Activated CD4-positive, alpha-beta T cell treated with anti-CD3 and anti-CD28 coated beads, Interleukin-2, amount 50 U/mL, for 24 hours (primary cell): Measurements from ENCODE around the gene SARDH.
"Not testable (repeated sequence)": the region's sequence is repeated elsewhere in the genome, so short reads cannot be mapped to it uniquely, and the experiment has no call there.

Experiments used
- DNase-seq, 2 donors: peaks; one replicate each; pipeline ENCODE4 v3.0.0-alpha.2; 2020; ENCODE audit warnings: low read depth in 1 of 2, low spot score in 1 of 2

SARDH gene

DNA sequence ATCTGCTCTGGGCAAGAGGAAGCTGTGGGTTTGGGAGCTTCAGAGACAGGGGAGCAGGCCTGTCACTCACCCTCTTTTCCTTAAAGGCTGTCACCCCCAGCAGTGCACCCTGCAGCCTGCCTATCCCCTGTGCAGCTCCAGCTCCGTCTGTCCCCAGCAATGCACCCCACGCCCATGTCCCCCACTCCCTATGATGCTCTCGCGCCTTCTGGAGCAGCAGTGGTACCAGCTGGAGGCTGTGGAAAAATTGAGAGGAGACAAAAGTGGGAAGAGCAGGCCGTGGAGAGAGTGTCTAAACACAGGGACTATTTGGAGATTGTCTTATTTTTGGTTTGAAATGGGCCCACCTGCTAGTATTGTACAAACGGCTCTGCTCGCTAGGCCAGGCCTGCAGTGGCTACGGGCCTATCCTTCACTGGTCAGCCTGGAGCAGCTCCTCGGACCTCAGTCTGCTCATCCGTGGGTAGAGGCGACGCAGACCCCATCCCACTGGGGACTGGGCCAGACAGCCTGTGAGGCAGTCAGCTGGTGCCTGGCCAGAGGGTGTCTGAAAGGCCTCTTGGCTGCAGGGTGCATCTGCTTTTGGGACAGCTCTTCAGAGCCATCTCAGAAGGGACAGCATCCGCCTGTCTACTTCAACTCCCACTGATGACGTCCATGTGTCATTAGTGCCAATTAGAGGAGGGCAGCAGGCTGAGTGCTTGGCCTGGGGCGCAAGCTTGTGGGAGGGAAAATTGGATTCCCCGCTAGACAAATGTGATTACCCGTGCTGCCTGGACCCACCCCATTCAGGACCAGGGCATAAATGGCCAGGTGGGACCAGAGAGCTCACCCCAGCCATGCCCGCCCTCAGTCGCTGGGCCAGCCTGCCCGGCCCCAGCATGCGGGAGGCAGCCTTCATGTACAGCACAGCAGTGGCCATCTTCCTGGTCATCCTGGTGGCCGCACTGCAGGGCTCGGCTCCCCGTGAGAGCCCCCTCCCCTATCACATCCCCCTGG lies 102.3 kb downstream of the SARDH start, which contains the start of gene DBH:
TSS of gene DBH (plus strand) at position 831 of the 999 bp plus-strand sequence. CDS start at position 840, 9 bp downstream.
- no peak for DNase-seq

DNA sequence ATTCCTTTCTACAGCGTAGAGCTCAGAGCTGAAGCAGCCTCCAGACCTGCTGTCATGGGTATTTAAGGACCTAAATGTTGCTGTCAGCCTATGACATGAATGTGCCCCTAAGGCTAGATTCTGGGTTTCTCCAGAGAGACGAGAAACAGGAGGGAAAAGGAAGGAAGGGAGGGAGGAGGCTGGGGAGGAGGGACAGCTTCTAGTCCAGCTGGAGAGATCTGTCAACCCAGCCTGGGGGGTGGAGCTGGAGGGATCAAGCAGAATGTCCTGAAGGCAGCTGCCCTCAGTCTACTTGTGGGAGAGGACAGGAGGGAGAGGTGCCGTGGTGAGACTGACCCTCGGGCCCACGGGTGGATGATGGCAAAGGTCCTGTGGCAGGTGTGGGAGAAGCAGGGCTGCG lies 103.1 kb downstream of the SARDH start:
- no peak for DNase-seq

DNA sequence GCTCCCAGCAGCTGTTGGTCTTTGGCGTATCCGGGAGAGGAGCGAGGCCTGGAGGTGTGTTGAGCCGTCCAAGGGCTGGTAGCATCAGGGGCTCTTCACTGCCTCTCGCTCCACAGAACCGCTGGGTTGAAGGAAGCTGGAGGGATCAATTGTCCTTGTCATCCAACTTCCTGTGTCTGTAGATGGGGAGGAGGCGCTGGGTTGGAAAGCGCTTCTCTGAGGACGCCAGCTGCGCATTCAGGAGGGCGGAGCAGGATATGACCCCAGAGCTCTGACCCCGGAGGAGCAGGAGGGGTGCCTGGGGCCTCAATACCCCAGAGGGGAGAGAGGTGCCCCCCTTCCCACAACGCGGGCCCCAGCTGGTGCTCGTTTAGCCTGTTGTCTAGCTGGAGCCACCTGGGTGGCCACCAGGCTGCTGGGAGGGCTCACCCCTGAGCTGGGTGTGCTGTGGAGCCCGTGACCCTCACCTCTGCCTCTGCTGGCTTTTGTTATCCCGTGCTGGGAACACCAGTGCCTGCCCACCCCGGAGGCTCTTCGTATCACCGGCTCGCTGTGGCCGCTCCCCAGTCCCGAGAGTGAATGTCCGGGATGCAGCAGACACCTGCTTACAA lies 104.0 kb downstream of the SARDH start:
- DNase-seq = no peak

DNA sequence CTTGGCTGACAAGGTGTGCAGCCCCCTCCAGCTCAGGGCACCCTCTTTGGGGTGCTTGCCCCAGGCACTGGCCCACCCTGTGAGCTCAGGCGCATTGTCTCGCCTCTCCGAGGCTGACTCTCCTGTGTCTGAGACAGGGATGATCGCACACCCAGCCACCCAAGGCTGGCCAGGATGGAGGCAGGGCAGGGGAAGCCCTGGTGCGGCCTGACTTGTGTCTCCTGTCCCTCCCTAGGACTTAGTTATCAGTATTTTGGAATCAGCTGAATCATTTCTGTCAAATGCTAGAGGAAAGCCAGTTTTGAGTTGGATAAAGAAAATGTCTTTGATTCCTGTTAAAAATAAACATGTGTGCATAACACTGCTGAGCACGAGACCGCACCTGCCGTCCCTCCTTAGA lies 104.5 kb downstream of the SARDH start:
- DNase-seq = no peak

DNA sequence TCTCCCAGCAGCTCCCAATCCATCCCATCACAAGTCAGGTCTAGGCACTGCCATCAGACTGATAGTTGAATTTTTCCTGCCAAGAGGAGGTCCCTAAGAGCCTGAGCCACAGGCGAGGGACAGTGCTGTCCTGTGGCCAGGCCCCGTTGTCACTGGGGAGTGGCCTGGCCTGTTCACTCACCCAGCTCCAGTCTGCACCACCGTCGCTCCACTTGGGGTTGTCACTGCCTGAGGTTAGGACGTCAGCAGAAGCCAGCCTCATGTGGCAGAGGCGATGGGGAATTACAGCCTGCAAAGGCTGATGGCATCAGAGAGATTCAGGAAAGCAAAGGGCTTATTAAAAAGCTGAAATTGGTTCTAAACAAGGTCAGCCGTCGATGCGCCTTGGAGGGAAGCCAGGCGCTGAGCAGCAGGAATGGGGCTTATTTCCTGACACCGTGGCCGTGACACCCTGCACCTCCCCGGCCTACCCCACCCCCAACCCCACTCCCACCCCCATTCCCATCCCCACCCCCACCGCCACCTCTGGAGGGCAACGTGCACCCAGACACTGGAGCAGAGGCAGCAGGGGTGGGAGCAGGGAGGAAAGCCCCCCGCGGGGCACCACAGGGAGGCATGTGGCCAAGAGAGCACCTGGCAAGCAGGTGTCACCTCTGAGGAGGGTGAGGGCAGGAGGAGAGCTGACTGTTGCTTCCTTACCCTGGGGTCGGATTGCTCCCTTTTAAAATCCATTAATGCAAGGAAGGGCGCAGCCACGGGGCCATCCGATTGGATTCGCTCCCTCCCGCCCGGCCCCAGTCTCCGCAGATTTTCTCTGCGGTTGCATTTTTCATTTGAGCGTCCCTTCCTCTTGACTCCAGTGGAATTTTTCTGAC lies 105.1 kb downstream of the SARDH start:
- no peak for DNase-seq

DNA sequence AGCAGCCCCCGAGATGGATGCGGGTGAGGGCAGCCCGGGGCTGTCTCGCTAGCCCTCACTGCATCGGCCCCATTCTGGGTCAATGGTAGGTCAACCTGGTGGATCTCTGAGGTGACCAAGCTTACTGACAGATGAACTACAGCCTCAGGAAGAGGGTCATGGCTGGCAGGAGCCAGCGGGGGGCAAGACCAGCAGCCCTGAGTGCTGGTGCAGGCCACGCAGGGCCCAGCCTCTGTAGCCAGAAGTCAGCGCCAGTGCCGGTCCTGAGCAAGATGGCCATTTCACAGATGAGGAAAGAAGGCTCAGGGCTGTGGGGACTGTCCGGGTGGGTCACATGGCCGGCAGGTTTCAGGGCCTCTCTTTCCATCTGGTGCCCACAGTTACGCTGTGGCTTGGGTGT lies 107.0 kb downstream of the SARDH start:
- DNase-seq = no peak

DNA sequence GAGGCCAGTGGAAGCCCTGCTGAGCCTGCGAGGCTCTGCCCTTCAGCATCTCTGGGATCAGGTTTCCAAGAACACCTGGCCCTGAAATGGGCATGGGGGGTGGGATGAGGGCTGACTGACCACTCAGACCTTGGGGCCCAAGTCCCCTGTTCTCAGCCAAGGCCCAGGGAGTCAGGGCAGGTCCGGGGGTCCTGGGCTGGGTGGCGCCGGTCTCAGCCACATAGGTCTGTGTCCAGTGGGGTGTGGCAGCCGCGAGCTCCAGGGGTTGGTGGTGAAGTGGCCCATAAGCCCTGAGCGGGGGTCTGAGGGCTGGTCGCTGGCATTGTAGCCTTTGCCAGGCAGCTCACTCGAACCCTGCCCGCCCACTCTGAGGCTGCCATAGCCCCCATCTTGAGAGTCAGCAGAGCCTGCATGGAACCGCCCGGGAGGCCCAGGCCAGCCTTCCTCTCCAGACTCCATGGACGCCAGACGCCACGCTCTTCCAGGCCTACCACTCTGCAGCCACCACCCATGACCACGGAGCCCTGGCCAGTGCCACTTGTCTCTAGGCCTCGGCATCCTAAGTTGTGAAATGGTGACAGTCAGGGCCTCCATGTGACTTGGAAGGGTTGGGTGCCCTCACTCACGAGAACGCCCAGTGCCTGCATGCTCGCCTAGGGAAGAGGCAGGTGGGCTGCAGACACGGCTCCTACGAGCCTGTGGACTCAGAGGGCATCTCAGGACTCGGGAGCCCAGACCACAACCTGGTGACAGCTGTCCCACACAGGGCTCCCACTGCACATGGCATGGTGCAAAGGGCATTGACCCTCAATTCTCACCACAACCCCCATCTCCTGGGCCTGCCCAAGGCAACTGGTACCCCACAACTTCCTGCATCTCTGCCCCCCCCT lies 108.7 kb downstream of the SARDH start:
- no peak for DNase-seq

DNA sequence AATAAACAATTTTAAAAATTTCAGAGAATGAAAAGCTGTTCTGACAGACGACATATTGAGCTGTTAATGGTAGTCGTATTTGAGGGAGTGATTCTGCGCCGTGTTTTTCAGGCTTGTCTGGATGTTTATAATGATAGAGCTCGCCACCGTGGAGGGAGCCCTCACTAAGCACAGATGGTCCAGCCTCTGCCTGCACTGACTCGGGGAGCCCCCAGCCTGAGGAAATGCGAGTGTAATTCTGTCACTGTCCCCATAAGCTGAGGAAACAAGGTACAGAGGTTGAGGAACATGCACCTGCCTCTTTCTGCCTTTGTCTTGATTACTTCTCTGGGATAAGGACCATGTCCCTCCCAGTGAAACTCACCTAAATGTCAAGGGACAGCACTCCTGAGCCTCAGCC lies 109.4 kb downstream of the SARDH start:
- no peak for DNase-seq

DNA sequence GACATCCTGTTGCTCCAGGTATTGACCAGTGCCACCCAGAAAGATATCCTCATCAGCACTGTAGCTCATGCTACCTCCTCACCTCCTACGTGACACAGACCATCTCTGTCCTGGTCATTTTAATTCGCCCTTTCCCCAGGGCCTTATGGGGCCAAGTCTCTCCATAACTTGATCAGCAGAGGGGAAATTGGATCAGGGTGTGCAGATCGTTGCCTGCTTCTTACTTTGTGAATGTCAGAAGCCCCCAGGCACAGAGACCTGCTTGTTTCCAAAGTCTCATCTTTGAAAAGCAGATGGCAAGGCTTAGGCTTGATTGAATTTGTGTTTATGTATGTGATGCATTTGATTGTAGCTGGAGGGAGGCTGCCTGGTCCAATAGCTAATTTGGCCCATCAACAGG lies 110.8 kb downstream of the SARDH start:
- no peak for DNase-seq

DNA sequence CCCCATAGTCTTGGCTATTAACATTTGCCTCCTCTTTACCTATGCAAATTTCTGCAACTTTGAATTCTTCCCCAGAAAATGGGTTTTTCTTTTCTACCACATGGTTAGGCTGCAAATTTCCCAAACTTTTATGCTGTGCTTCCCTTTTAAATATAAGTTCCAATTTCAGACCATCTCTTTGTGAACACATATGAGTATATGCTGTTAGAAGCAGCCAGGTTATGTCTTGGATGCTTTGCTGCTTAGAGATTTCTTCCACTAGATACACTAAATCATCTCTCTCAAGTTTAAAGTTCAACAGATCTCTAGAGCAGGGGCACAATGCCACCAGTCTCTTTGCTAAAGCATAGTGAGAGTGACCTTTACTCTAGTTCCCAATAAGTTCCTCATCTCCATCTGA lies 112.1 kb downstream of the SARDH start:
- DNase-seq = not testable (repeated sequence)

DNA sequence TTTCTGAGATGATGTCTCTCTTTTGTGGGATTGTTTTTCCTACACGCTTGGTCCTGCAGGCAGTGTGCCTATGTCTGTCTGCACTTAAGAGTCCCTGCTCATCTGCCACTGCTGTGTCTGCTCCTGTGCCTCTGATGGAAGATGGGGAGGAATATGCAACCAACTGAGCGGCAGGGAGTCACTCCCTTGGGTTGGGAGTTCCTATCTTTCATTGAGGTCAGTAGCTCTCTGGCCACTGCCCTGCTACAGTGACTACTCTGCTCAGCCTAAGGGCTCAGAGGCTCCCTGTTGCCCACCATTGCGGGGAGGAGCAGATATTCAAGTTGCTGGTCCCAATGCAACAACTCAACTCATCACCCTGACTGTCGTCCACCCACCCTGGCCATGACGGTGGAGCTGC lies 115.6 kb downstream of the SARDH start:
- no peak for DNase-seq

DNA sequence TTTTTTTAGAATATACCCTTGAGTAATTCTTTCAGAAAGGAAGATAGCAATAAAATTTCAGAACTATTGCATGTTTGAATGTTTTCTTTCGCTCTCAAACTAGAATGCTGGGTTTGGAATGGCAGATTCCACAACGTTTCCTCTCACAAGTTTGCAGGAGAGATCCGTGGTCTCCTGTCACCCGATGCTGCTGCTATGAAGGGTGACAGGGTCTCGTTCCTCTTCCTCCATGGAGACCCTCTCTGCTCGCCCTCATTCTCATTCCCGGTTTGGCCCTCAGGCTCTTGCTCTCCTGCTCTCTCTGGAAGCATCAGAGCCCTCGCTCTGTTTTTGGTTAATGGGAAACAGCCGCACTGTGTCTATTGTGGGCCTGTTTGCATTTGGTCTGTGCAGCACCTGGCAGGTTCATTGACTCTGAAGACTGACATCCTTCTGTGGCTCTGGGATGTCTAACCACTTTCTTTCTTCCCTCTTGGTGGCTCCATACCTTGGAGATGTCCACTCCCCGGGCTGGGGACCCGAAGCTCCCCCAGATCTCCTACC lies 116.4 kb downstream of the SARDH start:
- DNase-seq = no peak

DNA sequence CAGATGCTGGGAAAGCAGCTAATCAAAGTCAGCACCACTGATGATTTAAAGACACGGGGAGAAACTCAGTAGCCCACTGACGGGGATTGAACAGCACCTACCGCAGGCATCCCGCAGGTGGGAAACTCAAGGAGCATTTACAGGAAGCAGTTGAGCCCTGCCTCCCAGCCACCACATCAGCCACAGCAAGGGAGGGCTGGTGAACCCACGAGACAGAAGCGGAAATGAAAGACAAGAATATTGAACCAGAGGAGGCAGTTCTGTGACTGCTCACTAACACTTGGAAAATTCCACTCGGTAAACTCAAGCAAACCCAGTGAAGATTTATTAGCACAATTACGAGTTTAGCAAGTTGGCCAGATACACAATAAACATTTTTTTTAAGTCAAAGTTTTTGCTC lies 118.4 kb downstream of the SARDH start:
- peak in 1 of 2 donors; percentile 27 for DNase-seq

DNA sequence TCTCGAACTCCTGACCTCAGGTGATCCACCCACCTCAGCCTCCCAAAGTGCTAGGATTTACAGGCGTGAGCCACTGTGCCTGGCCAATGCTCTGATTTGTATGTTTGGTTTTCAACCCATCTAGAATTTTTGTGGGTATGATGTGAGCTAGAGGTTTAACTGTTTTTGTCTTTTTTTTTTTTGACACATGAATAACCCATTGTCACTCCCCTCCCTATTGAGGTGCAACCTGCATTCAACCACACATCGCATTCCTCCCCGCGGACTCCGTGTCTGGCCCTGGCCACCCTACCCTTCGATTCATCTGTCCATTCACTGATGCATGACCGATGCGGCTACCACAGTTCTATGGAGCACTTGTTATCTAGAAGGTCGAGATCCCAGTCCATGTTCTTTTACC lies 119.4 kb downstream of the SARDH start:
- no peak for DNase-seq

DNA sequence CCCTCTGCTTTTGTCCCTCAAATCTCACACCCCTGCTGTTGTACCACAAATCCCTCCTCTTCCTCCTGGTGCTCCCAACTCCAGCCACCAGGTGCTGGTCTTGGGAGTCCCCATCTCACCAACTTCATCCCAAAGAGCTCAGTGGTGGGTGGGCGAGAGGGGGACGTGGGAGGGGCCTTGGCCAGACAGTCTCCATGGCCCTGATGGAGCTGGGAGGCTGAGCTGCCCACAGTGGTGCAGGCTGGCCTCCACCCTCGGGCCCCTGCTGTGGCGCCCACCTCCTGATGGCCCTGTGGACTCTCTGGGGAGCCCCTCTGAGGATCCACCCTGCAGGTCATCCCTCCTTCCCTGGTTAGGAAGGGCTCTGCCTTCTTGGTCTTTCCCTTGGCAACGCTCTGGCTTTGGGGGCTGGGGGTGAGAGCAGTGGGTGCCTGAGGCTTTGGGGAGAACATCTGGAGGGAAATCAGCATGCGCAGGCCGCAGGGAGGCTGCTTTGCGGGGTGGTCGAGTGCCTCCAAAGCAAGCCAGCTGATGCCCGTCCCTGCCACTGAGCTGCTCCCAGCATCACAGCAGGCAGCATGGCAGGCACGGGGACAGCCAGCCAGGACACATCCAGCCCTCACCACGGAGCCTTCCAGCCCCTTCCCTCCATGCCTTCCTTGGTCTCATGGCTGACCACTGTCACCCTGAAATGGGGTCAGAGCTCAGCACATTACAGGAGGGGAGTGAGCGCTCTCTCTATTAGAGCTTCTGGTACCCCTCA lies 121.3 kb downstream of the SARDH start:
- no peak for DNase-seq

DNA sequence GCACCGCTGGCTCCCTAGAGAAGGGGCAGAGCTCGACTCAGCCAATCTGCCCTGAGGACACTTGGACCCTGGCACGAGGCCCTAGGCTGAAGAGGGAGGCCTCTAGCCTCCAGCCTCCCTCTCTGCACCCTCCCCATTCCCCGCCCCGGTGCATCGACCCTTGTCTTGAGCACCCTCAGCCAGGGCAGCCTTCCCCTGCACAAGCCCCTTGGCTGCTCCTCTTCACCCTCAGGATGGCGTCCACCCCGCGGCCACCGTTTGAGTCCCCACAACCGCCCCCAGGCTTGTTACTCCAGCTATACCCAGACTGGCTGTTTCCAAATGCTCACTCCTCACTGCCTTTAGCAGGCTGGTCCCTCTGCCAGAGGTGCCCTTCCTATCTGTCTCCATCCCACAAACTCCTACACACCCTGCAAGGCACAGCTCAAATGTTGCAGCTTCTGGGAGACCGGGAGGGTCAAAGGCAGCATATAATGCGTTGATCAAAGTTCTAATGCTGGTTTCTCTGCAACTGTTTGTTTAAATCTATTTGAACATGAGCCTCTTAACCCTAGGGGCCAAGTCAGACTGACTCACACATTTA lies 122.5 kb downstream of the SARDH start:
- no peak for DNase-seq

DNA sequence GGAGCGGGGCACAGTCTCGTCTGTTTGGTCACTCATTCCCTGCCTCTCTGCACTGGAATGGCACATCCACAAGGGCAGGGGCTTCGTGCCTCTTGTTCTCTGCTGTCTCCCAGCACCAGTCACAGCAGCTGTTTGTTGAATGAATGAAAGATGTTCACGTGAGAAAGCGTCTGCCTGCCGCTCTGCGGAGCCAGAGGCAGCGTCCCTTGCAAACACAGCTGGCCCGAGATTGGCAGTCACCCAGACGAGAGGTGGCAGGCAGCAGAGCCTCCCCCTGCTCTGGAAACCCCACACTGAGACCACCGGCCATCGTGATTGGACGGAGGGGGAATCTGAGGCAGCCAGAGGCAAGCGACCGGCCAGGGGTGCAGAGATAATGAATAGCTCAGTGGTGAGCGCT lies 123.0 kb downstream of the SARDH start:
- no peak for DNase-seq

DNA sequence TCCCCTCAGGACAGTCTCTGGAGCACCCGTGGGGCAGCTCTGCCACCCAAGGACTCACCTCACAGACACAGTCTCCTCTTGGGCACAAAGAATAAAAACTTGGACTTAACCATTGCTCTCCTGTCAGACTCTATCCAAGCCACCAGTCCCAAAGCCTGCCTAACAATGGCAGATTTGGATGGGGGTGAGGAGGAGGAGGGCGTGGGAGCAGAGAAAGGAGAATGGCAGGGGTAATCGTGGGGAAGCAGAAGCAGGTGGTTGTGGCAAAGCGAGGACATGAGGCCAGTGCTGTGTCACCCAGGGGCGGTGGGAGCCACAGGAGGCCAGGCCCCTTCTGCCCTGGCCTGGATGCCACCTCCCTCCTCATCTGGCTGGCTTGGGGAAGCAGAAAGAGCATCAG lies 123.5 kb downstream of the SARDH start:
- DNase-seq = no peak

DNA sequence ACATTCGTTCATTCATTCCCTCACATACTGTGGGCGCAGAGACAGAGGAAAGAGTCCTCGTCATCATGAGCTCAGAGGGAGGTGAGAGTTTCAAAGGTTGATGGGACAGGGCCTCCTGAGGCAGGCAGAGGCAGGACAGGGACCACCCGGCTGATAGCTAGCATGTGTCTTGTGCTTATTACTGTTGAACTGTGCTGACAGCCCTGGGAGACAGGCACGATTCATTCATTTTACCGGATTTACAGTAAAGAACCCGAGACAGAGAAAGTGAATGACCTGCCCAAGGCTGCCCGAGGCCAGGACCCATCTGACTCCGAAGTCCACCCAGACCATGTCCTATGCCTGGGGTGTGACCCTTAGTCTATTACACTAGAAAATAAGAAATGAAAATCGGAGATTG lies 124.1 kb downstream of the SARDH start:
- no peak for DNase-seq
